HepG2 (cell line): ENCODE results near the gene RGS19. TPM values are rescaled to one million over a fixed set of nuclear protein-coding genes. Genes with fewer than 3 reads are reported as not detected.

Experiments
- GABPA ChIP-seq, 2 experiments: IDR thresholded peaks; 2 replicates each; pipeline ENCODE4 v1.6.1; 2011 to 2016; ENCODE audit warnings: low read depth in 2 of 2, low read length in 1 of 2, missing biosample characterization in 1 of 2, missing genetic modification characterization in 1 of 2
- HMG20A ChIP-seq: IDR thresholded peaks from 2 replicates; pipeline ENCODE4 v1.6.1; 2016; ENCODE audit warnings: borderline replicate concordance
- HNRNPH1 ChIP-seq: fragments of 200-400 bp; formaldehyde crosslinking; optimal IDR thresholded peaks from 2 replicates; pipeline ENCODE3; 2017; ENCODE audit warnings: mild to moderate bottlenecking, low read depth, low read length
- KDM1A ChIP-seq: IDR thresholded peaks from 2 replicates; pipeline ENCODE4 v1.6.1; 2016; ENCODE audit warnings: missing compliant biosample characterization
- MBD4 ChIP-seq: IDR thresholded peaks from 2 replicates; pipeline ENCODE4 v1.6.1; 2012; ENCODE audit warnings: low read length, inconsistent platforms, borderline replicate concordance
- MTF2 ChIP-seq: sonication (generic); formaldehyde crosslinking; IDR thresholded peaks from 2 replicates; pipeline ENCODE4 v1.5.0; 2020; ENCODE audit warnings: missing genetic modification reagents, borderline replicate concordance
- NFE2L2 ChIP-seq: fragments of 150-350 bp; IDR thresholded peaks from 2 replicates; pipeline ENCODE4 v1.6.1; 2014; ENCODE audit warnings: low read length
- NR1H2 ChIP-seq: sonication (generic); formaldehyde crosslinking; IDR thresholded peaks from 2 replicates; pipeline ENCODE4 v1.8.1; 2022; ENCODE audit warnings: low read depth, missing genetic modification reagents, borderline replicate concordance
- NR2C2 ChIP-seq: sonication (generic); formaldehyde crosslinking; IDR thresholded peaks from 2 replicates; pipeline ENCODE4 v1.4.0; 2020; ENCODE audit warnings: missing genetic modification reagents, mild to moderate bottlenecking, moderate library complexity, borderline replicate concordance
- POGZ ChIP-seq: sonication (generic); formaldehyde crosslinking; IDR thresholded peaks from 2 replicates; pipeline ENCODE4 v1.4.0; 2020; ENCODE audit warnings: mild to moderate bottlenecking, missing genetic modification reagents
- RXRA ChIP-seq: sonication (generic); formaldehyde crosslinking; IDR thresholded peaks from 2 replicates; pipeline ENCODE4 v1.5.1; 2020; ENCODE audit warnings: missing genetic modification reagents
- SCMH1 ChIP-seq: sonication (generic); formaldehyde crosslinking; IDR thresholded peaks from 2 replicates; pipeline ENCODE4 v1.9.0; 2021; ENCODE audit warnings: missing genetic modification reagents, mild to moderate bottlenecking, borderline replicate concordance
- ZFP36L2 ChIP-seq: sonication (generic); formaldehyde crosslinking; IDR thresholded peaks from 2 replicates; pipeline ENCODE4 v1.4.0; 2020; ENCODE audit warnings: missing genetic modification reagents
- ZNF225 ChIP-seq: sonication (generic); formaldehyde crosslinking; IDR thresholded peaks from 2 replicates; pipeline ENCODE4 v1.4.0; 2020; ENCODE audit warnings: mild to moderate bottlenecking, missing genetic modification reagents
- ZNF335 ChIP-seq: sonication (generic); formaldehyde crosslinking; IDR thresholded peaks from 2 replicates; pipeline ENCODE4 v1.4.0; 2020; ENCODE audit warnings: missing genetic modification reagents
- ZNF33A ChIP-seq: sonication (generic); formaldehyde crosslinking; IDR thresholded peaks from 2 replicates; pipeline ENCODE4 v1.5.1; 2020; ENCODE audit warnings: missing genetic modification reagents, mild to moderate bottlenecking, moderate library complexity, borderline replicate concordance
- ZNF557 ChIP-seq: sonication (generic); formaldehyde crosslinking; IDR thresholded peaks from 2 replicates; pipeline ENCODE4 v1.4.0; 2020; ENCODE audit warnings: missing genetic modification reagents
- ZNF780A ChIP-seq: sonication (generic); formaldehyde crosslinking; IDR thresholded peaks from 2 replicates; pipeline ENCODE4 v1.8.0; 2022; ENCODE audit warnings: mild to moderate bottlenecking, missing genetic modification reagents, moderate library complexity
- ZNF816 ChIP-seq: sonication (generic); formaldehyde crosslinking; IDR thresholded peaks from 2 replicates; pipeline ENCODE4 v1.8.0; 2022; ENCODE audit warnings: missing genetic modification reagents, mild to moderate bottlenecking, borderline replicate concordance
- ZSCAN20 ChIP-seq: sonication (generic); formaldehyde crosslinking; IDR thresholded peaks from 2 replicates; pipeline ENCODE4 v1.4.0; 2020; ENCODE audit warnings: missing genetic modification reagents, mild to moderate bottlenecking, borderline replicate concordance
- polyA plus RNA-seq, 8 experiments: library from polyadenylated mRNA; depleted of rRNA in 3 of 8; stranded (reverse) in 7 of 8; unstranded in 1 of 8; fragments of >200 nt; fragmentation: Illumina TruSeq in 4 of 8; extraction: Trizol in 4 of 8; gene quantifications; 2 replicates each; pipeline versions ENCODE4 v1.2.1 to v1.2.3, GENCODE V29; 2011 to 2016; ENCODE audit warnings: low read depth in 4 of 8, missing spikeins in 1 of 8, mixed read lengths in 1 of 8; ENCODE audit not compliant: insufficient read depth in 1 of 8
- total RNA-seq, 5 experiments: library from RNA; depleted of rRNA; stranded (reverse); fragments of >200 nt; fragmentation: Illumina TruSeq; extraction: Trizol; gene quantifications; 2 replicates each; pipeline ENCODE4 v1.2.3, GENCODE V29; 2016; ENCODE audit warnings: low read depth in 1 of 5
- TF ChIP-seq, protein P1 (sequence below): IDR thresholded peaks from 2 replicates; pipeline ENCODE4 v1.6.1; 2012; ENCODE audit warnings: low read length, improper control_type of control experiment
- TF ChIP-seq, protein P2 (sequence below): IDR thresholded peaks from 2 replicates; pipeline ENCODE4 v1.6.1; 2016
- TF ChIP-seq, protein P3 (sequence below): sonication (generic); formaldehyde crosslinking; IDR thresholded peaks from 2 replicates; pipeline ENCODE4 v1.4.0; 2020; ENCODE audit warnings: missing genetic modification reagents
- TF ChIP-seq, protein P4 (sequence below): sonication (generic); formaldehyde crosslinking; IDR thresholded peaks from 2 replicates; pipeline ENCODE4 v1.4.0; 2020; ENCODE audit warnings: mild to moderate bottlenecking, low read depth, missing genetic modification reagents

The RGS19 gene
- total and polyA plus RNA-seq, 2 of the 13 experiments (the other 11 are each of a cell fraction or from before 2014, with no cell fraction given), result 10.7 to 11.9 TPM

DNA sequence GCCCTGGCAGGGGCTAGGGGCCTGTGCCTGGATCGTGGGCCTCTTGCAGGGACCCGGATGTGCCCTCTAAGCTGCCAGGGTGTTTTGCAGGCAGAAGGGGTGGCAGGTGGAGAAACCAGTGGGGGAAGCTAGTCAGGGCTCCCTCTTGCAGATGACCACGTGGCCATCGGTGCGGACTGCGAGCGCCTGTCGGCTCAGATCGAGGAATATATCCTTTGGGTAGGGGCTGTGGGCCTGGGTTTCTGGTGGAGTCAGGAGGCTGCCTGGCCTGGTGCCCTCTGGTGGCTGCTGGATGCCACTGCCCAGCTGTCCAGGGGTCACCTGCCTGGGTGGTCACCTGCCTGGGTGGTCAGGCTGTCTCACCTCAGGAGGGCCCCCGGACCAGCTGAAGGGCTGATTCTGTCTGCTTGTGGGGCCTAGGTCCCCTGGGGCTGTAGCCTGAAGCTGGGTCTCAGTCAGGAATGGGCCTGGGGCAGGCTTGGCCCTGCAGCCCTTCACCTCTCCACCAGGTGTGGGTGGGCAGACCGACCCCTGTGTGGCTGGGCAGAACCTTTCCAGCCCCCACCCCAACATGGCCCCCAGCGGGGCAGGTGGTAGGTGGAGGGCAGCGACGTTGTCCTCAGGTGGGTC is 9.6 kb downstream of the RGS19 start (continued):
- TF ChIP-seq, protein P1, sequence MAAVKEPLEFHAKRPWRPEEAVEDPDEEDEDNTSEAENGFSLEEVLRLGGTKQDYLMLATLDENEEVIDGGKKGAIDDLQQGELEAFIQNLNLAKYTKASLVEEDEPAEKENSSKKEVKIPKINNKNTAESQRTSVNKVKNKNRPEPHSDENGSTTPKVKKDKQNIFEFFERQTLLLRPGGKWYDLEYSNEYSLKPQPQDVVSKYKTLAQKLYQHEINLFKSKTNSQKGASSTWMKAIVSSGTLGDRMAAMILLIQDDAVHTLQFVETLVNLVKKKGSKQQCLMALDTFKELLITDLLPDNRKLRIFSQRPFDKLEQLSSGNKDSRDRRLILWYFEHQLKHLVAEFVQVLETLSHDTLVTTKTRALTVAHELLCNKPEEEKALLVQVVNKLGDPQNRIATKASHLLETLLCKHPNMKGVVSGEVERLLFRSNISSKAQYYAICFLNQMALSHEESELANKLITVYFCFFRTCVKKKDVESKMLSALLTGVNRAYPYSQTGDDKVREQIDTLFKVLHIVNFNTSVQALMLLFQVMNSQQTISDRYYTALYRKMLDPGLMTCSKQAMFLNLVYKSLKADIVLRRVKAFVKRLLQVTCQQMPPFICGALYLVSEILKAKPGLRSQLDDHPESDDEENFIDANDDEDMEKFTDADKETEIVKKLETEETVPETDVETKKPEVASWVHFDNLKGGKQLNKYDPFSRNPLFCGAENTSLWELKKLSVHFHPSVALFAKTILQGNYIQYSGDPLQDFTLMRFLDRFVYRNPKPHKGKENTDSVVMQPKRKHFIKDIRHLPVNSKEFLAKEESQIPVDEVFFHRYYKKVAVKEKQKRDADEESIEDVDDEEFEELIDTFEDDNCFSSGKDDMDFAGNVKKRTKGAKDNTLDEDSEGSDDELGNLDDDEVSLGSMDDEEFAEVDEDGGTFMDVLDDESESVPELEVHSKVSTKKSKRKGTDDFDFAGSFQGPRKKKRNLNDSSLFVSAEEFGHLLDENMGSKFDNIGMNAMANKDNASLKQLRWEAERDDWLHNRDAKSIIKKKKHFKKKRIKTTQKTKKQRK, result no peak
- TF ChIP-seq NR2C2 (CRISPR knock-in tag), result no peak
- no peak for TF ChIP-seq ZNF335 (CRISPR knock-in tag)
- no peak for TF ChIP-seq SCMH1
- TF ChIP-seq HMG20A, result no peak
- TF ChIP-seq POGZ (CRISPR knock-in tag), result no peak
- TF ChIP-seq, protein P2, sequence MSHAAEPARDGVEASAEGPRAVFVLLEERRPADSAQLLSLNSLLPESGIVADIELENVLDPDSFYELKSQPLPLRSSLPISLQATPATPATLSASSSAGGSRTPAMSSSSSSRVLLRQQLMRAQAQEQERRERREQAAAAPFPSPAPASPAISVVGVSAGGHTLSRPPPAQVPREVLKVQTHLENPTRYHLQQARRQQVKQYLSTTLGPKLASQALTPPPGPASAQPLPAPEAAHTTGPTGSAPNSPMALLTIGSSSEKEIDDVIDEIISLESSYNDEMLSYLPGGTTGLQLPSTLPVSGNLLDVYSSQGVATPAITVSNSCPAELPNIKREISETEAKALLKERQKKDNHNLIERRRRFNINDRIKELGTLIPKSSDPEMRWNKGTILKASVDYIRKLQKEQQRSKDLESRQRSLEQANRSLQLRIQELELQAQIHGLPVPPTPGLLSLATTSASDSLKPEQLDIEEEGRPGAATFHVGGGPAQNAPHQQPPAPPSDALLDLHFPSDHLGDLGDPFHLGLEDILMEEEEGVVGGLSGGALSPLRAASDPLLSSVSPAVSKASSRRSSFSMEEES (CRISPR knock-in tag), result peak; percentile 61
- TF ChIP-seq ZFP36L2 (CRISPR knock-in tag), result no peak
- TF ChIP-seq, protein P3, sequence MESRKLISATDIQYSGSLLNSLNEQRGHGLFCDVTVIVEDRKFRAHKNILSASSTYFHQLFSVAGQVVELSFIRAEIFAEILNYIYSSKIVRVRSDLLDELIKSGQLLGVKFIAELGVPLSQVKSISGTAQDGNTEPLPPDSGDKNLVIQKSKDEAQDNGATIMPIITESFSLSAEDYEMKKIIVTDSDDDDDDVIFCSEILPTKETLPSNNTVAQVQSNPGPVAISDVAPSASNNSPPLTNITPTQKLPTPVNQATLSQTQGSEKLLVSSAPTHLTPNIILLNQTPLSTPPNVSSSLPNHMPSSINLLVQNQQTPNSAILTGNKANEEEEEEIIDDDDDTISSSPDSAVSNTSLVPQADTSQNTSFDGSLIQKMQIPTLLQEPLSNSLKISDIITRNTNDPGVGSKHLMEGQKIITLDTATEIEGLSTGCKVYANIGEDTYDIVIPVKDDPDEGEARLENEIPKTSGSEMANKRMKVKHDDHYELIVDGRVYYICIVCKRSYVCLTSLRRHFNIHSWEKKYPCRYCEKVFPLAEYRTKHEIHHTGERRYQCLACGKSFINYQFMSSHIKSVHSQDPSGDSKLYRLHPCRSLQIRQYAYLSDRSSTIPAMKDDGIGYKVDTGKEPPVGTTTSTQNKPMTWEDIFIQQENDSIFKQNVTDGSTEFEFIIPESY (CRISPR knock-in tag), result no peak
- TF ChIP-seq ZNF33A (CRISPR knock-in tag), result no peak
- TF ChIP-seq ZNF225 (CRISPR knock-in tag), result no peak
- TF ChIP-seq GABPA (IDR thresholded peaks at IDR 0.05; ENCODE audit: low read depth, low read length), result no peak
- no peak for TF ChIP-seq GABPA (CRISPR knock-in tag; IDR thresholded peaks at IDR 0.05; ENCODE audit: low read depth)
- TF ChIP-seq MBD4, result no peak
- no peak for TF ChIP-seq ZNF816 (CRISPR knock-in tag)
- no peak for TF ChIP-seq ZSCAN20
- TF ChIP-seq NFE2L2, result no peak
- no peak for TF ChIP-seq ZNF557
- no peak for TF ChIP-seq KDM1A (CRISPR knock-in tag)
- TF ChIP-seq ZNF780A (CRISPR knock-in tag), result no peak
- TF ChIP-seq RXRA, result peak; percentile 74
- no peak for TF ChIP-seq MTF2 (CRISPR knock-in tag)
- TF ChIP-seq, protein P4, sequence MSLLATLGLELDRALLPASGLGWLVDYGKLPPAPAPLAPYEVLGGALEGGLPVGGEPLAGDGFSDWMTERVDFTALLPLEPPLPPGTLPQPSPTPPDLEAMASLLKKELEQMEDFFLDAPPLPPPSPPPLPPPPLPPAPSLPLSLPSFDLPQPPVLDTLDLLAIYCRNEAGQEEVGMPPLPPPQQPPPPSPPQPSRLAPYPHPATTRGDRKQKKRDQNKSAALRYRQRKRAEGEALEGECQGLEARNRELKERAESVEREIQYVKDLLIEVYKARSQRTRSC, result no peak
- TF ChIP-seq HNRNPH1, result no peak
- TF ChIP-seq NR1H2, result no peak
